HG02870 (cell line): ENCODE measurements around the gene NTSR2.

Experiments used
- ATAC-seq: cut with Tn5 transposase; IDR thresholded peaks from one replicate; pipeline ENCODE4 v1.9.1; 2021; ENCODE audit warnings: mild to moderate bottlenecking, moderate library complexity; ENCODE audit not compliant: unreplicated experiment

Gene NTSR2

GRCh38 chr2:11659115-11659475 lies 10.9 kb downstream of the NTSR2 start:
- ATAC-seq, result no peak

- no peak for ATAC-seq
These were observed 11.5 kb downstream of the NTSR2 start for GRCh38 chr2:11658208-11659114.

GRCh38 chr2:11657646-11658045 lies 12.3 kb downstream of the NTSR2 start:
- no peak for ATAC-seq

- ATAC-seq, result no peak
These were observed 12.8 kb downstream of the NTSR2 start for GRCh38 chr2:11657195-11657594.

- ATAC-seq, result no peak
These were observed 13.3 kb downstream of the NTSR2 start for GRCh38 chr2:11656671-11657101.

GRCh38 chr2:11656252-11656651 lies 13.7 kb downstream of the NTSR2 start:
- no peak for ATAC-seq

GRCh38 chr2:11655495-11655894 lies 14.5 kb downstream of the NTSR2 start:
- no peak for ATAC-seq

GRCh38 chr2:11652553-11652952 lies 17.4 kb downstream of the NTSR2 start:
- no peak for ATAC-seq

GRCh38 chr2:11651856-11652548 lies 18.0 kb downstream of the NTSR2 start:
- no peak for ATAC-seq

- no peak for ATAC-seq
These were observed 20.9 kb downstream of the NTSR2 start for GRCh38 chr2:11649093-11649492.

GRCh38 chr2:11647834-11648600 lies 22.0 kb downstream of the NTSR2 start:
- no peak for ATAC-seq

GRCh38 chr2:11646530-11646929 lies 23.5 kb downstream of the NTSR2 start:
- no peak for ATAC-seq

GRCh38 chr2:11644293-11644692 lies 25.7 kb downstream of the NTSR2 start:
- no peak for ATAC-seq

- ATAC-seq, result no peak
These were observed 27.0 kb downstream of the NTSR2 start for GRCh38 chr2:11642972-11643371.

- ATAC-seq, result no peak
These were observed 29.9 kb downstream of the NTSR2 start for GRCh38 chr2:11640132-11640531.

GRCh38 chr2:11639503-11639902 lies 30.5 kb downstream of the NTSR2 start:
- no peak for ATAC-seq

GRCh38 chr2:11637546-11637945 lies 32.4 kb downstream of the NTSR2 start:
- ATAC-seq, result no peak

- no peak for ATAC-seq
These were observed 33.3 kb downstream of the NTSR2 start for GRCh38 chr2:11636593-11637295.

- ATAC-seq, result no peak
These were observed 34.9 kb downstream of the NTSR2 start for GRCh38 chr2:11635141-11635540.

GRCh38 chr2:11634584-11634983 lies 35.4 kb downstream of the NTSR2 start:
- no peak for ATAC-seq
